HG03558 (cell line): Measurements from ENCODE around the gene ETNK2.

Source experiments
- ATAC-seq: cut with Tn5 transposase; IDR thresholded peaks from one replicate; pipeline ENCODE4 v1.9.1; 2021; ENCODE audit warnings: moderate number of reproducible peaks; ENCODE audit not compliant: unreplicated experiment; ENCODE audit errors: extremely low read depth

Gene ETNK2

DNA sequence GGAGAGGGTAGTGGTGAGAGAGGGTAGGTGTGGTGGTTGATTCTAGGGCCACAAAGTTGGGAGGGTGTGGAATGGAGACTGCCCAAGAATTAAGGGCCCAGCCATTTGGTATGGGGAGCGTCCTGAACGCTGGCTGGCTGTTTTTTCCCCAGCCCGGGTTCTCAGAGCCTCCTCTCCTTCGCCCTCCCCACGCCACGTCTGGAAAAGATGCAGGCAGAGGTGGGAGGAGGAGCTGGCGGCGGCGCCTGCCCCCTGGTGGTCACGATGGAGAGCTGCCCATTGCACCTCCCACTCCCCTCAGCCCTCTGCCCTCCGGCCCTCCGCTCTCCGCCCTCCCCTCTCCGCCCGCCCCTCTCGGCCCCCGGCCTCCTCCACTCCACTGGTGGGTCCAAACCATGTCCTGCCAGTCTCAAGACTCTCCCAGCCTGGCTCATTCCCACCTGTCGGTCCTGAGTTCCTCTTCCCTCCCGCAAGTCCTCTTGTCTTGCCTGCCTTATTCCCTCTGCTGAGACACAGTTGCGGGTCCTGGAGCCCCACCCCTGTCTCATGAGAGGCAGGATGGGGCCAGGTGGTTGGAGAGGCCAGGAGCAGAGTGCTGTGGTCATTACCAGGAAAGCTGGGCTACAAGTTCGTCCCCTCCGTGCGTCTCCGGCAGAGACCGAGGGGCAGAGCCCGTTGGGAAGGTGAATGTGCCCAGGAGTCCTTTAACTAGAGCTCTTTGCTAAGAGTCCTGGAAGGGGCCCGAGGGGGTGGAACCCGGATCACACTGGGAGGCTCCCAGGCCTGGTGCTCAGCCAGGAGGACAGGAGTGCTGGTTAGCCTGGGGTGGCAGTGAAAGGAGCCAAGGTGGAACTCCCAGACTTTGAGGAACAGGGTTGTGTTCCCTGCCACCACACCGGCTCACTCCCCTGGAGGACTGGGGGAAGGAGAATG is 22.6 kb downstream of the ETNK2 start:
- ATAC-seq: no peak

DNA sequence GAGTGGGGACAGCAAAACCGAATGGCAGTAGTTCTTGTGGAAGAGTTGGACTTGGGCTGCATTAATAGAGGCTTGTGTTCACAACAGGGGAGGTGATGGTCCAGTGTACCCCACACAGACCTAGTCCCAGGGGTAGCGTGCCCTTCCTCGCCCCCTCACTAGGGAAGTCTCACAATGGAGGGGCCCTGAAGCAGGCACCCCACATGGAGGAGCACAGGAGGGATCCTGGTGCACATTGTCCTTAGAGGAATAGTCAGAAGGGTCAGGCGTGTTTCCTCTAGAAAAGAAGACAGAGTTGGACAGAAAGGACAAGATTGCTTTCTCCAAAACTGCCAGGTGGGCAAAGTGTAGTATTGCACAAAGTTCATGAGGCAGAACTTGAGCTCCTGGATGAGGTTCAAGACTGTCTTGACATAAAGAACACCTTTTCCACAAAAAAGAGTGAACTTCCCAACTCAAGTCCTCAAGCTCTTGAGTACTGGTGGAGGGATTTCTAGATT is 23.3 kb downstream of the ETNK2 start:
- no peak for ATAC-seq

DNA sequence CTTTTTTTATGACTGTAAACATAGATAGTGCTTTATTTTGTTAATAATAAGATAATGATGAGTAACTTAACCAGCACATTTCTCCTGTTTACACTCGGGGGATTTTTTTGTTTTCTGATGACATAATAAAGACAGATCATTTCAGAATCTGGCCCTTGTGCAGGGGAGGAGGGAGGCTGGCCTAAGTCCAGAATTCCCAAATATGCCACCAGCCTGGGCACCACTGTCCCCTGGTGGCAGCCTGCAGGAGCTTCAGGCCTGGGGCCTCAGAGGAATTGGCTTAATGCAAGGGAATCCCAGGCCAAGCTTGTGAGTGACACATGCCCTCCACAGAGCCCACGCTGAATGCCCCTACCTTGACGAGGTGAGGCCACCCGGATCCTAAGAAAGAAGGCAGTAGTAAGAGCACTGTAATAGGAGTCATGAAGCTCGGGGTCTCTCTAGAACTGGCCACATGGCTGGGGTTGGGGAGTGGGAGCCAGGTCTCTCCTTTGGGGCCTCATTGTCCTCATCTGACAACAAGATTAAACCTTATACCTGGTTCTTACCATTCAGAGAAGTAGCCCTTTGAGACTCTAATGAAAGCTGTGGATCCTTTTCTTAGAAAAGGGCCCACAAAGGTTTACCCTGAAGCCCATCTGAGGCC is 24.1 kb downstream of the ETNK2 start:
- no peak for ATAC-seq

DNA sequence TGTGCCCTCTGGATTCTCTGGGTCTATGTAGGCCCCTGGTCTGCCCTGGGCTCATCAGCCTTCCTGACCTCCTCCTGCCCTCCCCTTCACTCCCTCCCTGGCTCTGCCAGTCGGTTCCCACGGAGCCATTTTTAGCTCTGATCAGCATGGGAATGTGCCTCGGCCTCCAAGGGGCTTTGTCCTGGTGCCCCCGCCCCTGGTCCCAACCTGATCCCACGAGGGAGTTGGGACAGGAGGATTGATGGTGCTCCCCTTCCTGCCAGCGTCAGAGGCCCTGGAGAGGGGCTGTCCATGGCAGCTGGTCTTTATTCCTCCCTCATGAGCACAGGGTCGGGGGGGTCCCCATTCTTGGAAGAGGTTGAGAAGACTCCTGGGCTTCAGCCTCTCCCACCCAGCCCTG is 24.9 kb downstream of the ETNK2 start:
- ATAC-seq: no peak

DNA sequence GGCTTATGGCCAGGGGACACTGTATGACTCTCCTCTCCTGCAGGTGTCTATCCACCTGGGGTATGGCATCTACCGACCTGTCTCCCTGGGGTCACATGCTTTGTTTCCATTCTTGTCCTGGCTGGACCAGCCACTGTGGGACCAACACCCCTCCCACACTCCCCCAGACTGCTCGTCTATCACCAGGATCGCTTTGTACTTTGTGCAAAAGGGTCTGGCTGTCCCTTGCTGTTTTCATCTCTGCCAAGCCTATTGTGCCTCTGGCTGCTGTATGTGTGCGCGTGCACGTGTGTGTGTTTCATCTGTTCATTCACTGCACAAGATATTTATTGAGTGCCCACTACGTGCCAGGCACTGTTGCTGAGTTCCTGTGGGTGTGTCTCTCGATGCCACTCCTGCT is 25.5 kb downstream of the ETNK2 start:
- no peak for ATAC-seq

DNA sequence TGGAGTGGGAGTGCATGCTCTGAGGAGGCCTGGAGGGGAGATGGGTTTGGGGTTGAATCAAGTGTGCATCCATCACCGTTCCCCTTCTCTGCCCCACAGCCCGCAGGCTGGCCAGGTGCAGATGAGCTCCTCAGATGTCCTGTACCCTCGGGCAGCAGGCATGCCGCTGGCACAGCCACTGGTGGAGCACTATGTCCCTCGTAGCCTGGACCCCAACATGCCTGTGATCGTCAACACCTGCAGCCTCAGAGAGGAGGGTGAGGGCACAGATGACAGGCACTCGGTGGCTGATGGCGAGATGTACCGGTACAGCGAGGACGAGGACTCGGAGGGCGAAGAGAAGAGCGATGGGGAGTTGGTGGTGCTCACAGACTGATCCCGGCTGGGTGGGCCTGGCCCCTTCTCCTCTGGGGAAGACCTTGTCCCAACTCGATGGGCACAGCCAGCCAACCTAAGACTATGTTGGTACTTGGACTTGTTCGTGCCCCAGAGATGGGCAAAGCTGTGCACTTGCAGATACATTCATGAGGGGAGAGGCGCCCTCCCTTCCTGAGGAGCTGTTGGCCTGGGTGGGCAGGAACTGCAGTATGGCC is 26.0 kb downstream of the ETNK2 start:
- ATAC-seq: no peak

DNA sequence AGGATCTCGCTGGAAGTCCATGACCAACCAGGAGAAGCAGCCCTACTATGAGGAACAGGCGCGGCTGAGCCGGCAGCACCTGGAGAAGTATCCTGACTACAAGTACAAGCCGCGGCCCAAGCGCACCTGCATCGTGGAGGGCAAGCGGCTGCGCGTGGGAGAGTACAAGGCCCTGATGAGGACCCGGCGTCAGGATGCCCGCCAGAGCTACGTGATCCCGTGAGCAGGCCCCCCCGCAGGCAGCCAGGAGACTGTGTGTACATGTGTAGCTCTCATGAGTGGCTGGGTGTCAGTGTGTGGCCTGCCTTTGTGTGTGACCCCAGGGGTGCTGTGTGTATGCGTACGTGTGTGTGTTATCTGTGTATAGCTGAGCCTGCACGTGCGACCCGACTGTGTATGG is 27.2 kb downstream of the ETNK2 start:
- no peak for ATAC-seq

DNA sequence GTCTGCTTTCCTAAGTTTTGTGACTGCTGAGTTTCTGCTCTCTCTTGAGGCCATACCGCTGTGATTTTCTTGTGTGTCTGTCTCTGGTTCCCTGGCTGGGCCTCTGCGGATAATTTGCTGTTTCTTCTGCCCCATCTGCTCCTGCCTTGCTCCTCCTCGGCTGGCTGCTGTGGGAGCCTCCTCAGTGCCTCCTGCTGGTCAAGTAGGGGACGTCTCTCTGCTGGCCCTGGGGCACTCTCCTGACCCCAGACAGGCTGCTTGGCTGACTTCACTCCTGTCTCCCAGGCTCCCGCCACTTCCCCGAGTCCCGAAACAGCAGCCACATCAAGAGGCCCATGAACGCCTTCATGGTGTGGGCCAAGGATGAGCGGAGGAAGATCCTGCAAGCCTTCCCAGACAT is 28.5 kb downstream of the ETNK2 start:
- ATAC-seq: no peak

DNA sequence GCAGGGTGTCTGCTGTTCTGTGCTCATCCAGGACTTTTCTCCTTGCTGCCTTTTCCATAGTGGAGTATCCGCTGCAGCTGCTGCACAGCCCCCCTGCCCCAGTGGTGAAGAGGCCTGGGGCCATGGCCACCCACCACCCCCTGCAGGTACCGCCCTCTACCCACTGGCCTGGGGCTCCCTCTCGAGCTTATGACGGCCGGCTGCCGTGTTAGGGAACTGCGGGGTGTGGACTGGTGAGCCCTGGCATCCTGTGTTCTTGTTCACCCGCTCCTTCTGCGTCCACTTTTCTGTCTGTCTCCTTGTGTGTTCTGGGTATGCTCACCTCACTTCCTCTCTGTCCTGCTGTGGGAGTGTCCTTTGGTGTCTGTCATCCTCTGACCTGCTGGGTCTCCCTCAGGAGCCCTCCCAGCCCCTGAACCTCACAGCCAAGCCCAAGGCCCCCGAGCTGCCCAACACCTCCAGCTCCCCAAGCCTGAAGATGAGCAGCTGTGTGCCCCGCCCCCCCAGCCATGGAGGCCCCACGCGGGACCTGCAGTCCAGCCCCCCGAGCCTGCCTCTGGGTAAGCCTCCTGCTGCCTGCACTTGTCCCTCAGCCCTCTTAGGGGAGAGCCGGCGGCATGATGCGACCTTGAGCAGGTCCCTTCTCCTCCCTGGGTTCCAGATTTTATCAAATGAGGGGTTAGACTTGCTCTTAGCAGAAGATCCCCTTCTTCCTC is 29.8 kb downstream of the ETNK2 start:
- ATAC-seq: no peak

DNA sequence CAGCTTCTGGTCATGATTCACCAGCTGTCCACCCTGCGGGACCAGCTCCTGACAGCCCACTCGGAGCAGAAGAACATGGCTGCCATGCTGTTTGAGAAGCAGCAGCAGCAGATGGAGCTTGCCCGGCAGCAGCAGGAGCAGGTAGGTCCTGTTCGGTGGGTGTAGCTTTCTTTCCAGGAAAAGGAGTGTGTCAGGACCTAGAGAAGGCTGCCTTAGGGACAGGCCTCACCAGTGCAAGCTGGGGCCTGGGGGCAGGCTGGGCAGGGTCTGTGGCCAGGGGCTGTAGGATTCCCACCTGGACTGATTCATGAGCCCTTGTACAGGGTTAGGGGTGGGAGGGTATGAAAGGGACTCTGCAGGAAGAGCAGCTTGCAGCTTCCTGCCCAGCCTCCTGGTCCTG is 35.3 kb downstream of the ETNK2 start:
- no peak for ATAC-seq

DNA sequence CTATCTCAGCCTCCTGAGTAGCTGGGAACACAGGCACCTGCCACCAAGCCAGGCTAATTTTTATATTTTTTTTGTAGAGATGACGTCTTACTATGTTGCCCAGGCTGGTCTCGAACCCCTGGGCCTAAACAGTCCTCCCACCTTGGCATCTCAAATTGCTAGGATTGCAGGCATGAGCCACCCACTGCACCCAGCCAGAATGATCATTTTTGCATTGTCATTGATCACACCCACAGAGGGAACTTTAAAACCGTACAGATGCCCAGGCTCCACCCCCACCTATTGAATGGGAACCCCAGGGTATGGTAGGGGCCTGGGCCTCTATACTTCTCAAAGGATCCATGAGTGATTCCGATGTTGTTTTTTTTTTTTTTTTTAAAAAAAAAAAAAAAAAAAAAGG is 36.7 kb downstream of the ETNK2 start:
- no peak for ATAC-seq

DNA sequence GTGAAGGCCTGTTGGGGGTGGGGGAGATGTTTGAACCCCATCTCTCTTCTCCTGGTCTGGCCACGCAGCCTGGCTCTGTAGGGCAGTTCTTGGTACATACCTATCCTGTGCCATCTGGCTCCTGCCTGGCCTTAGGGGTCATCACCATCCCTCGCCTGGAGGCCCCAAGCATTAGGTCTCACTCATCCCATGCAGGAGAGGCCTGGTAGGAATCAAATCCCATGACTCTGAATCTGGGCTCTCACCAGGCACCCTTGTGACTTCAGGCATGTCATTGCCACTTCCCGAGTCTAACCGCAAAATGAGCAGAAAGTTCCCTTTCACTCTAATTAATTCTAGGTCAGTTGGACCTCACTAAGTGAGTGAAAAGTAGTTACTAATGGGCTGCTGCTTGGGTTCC is 37.2 kb downstream of the ETNK2 start:
- ATAC-seq: no peak

DNA sequence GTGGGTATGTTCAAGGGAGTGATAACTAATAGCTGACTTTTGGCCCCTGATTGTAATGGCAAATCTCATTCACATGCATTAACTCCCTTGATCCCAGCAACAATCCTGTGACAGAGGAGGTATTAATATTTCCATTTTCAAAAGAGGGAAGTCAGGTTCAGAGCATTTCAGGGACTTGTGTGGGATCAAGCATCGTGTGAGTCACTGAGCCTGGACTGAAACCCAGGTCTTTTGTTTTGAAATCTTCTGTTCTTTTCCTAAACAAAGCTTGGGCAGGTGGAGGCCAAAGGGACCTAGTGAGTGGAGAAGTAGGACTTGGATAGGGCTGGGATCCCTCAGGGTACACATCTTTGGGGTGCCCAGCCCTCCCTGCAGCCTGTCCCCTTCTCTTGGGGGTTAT is 37.9 kb downstream of the ETNK2 start:
- no peak for ATAC-seq

DNA sequence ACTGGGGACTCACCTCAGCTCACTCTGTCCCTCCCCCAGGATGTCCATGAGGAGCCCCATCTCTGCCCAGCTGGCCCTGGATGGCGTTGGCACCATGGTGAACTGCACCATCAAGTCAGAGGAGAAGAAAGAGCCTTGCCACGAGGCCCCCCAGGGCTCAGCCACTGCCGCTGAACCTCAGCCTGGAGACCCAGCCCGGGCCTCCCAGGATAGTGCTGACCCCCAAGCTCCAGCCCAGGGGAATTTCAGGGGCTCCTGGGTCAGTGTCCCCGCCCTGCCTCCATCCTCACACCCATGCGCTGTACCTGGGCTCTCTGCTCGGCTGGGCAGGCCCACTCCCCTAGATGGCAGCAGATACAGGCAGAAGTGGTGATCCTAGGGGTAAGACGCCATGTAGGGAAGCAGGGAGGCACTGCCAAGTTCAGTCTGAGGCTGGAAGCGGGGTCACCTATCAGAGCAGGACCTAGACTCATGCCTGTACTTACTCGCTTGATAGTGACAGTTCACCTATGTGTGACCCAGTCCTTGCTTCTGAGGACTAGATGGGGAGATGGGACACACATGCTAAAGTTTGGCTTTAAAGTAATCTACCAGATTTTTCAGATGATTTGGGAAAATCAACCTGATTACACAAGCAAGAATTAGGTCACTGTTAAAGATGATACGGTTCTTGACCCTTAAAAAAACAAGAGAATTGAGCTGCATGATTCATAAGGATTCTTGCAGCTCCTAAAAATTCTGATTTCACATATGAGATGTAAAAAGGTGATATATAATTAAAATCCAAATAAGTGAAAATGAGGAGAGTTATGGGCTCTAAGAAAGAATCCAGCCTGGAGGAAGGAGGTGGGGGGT is 38.7 kb downstream of the ETNK2 start:
- no peak for ATAC-seq

DNA sequence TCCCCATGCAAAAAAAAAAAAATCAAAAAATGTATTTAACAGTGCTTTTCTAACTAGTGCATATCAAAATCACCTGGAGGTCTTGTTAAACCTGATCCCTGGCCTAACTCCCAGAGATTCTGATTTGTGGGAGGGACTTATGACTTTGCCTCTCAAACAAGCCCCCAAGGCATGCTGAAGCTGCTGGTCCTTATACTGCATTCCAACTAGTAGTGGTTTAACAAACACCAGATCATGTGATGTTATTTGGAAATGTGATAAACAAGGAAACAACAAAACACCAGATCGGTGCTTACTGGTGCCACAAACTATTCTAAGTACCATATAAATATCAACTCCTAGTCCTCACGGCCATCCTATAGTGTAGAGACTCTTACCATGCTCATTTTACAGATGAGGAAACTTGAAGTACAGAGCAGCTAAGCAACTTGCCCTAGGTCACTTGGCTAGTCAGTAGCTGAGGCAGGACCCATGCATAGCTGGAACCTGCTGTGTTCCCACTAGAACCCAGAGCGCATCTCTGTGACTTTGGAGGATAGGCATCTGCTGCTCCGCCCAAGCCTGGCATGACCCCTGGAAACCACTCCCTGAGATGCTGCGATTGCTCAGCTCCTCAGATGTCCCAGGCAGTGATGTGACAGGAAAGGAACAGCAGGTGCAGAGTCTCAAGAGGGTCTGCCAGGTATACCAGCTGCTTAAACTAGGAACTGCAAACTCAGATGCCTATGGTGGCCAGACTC is 40.8 kb downstream of the ETNK2 start:
- ATAC-seq: no peak

DNA sequence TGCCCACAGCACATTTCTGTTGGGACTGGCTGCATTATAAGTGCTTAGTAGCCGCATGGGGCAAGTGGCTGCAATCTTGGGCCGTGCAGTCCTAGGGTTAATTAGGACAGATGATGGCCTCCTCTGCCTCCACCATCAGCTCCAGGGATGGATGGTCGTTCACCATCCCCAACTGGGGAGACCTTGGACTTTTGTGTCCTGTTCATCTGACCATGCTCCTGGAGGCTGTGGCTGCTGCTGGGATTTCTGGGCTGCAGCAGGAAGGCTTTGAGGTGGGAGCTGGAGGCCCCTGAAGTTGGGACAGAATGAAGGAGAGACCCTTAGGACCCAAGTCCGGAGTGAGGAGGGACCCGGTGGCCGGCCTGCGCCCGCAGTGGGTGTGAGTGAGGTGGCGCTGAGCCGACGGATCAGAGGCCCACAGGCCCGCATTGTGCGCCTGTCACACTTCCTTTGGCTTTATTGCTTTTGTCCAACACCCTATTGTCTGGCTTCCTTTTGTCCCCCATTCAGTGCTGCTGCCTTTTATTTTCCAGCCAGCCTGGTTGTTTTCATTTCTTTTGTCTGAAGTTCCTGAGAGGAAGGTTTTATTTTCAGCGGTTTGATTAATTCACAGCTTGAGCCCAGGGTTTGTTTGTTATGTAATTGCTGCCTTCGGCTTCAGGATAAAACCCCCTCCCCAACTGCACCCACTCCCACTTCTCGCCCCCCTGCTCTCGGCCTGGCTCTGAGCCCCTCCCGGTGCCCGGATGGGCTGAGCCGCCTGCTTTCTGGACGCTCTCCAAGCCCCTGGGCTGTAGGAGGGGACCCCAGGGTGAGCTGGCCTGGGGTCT is 43.3 kb downstream of the ETNK2 start:
- no peak for ATAC-seq

DNA sequence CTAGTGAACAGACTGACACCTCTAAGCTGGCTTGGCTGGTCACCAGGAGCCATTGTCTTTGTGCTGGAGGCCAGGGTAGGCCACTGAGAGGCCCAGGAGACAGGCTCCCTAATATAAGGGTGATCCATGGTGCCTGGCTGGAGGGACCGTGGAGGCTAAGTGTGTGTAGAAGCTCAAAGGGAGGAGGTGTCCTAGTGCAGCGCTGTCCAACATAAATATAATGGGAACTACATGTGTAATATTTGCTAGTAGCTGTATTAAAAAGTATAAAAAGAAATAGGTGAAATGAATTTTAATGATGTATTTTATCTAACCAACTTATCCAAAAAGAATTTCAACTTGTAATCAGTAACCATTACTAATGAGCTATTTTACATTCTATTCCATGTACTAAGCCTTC is 44.0 kb downstream of the ETNK2 start:
- no peak for ATAC-seq

DNA sequence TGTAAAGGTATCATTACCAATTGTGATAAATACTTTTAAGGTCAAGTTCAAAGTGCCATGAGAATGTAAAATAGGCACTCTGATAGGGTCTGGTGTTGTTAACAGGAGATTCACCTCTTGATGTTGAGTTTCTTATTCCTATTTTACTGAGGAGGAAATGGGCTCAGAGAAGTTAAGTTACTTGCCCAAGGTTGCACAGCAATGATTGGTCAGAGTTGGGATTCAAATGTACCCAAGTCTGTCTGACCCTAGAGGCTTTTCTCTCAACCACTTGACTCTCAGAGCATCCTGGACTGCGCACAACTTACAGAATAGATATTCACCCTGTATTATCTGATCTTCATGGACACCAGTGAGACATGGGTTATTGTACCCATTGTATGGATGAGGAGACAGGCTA is 45.0 kb downstream of the ETNK2 start:
- no peak for ATAC-seq
